ENCODE results near the gene UBR3. TPM values are rescaled to one million over a fixed set of nuclear protein-coding genes. Genes with fewer than 3 reads are reported as not detected.

UBR3 gene, protein sequence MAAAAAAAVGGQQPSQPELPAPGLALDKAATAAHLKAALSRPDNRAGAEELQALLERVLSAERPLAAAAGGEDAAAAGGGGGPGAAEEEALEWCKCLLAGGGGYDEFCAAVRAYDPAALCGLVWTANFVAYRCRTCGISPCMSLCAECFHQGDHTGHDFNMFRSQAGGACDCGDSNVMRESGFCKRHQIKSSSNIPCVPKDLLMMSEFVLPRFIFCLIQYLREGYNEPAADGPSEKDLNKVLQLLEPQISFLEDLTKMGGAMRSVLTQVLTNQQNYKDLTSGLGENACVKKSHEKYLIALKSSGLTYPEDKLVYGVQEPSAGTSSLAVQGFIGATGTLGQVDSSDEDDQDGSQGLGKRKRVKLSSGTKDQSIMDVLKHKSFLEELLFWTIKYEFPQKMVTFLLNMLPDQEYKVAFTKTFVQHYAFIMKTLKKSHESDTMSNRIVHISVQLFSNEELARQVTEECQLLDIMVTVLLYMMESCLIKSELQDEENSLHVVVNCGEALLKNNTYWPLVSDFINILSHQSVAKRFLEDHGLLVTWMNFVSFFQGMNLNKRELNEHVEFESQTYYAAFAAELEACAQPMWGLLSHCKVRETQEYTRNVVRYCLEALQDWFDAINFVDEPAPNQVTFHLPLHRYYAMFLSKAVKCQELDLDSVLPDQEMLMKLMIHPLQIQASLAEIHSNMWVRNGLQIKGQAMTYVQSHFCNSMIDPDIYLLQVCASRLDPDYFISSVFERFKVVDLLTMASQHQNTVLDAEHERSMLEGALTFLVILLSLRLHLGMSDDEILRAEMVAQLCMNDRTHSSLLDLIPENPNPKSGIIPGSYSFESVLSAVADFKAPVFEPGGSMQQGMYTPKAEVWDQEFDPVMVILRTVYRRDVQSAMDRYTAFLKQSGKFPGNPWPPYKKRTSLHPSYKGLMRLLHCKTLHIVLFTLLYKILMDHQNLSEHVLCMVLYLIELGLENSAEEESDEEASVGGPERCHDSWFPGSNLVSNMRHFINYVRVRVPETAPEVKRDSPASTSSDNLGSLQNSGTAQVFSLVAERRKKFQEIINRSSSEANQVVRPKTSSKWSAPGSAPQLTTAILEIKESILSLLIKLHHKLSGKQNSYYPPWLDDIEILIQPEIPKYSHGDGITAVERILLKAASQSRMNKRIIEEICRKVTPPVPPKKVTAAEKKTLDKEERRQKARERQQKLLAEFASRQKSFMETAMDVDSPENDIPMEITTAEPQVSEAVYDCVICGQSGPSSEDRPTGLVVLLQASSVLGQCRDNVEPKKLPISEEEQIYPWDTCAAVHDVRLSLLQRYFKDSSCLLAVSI (N-terminal part only)
- total RNA-seq = 81.1 and 87.3 TPM in 2 replicates

DNA sequence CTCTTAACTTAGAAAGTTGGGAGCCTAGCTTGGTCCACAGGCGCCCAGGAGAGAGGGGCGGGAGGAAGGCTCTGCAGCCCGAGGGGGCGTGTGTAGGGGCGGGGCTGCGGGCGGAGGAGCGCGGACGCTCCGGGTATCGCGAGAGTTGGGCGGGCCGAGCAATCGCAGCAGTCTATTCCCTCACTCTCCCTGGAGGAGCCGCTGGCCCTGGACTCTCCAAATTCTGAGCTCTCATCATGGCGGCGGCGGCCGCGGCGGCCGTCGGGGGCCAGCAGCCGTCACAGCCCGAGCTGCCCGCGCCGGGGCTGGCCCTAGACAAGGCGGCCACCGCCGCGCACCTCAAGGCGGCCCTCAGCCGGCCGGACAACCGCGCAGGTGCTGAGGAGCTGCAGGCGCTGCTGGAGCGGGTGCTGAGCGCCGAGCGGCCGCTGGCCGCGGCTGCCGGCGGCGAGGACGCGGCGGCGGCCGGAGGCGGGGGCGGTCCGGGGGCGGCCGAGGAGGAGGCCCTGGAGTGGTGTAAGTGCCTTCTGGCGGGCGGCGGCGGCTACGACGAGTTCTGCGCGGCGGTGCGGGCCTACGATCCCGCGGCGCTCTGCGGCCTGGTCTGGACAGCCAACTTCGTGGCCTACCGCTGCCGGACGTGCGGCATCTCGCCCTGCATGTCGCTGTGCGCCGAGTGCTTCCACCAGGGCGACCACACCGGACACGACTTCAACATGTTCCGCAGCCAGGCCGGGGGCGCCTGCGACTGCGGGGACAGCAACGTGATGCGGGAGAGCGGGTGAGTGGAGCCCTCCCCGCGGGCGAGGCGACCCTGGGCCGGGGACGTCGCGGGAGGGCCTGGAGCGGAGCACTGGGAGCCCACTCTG is at the start of gene UBR3:
Gene UBR3, plus strand, starts transcription at position 183 of the 869 bp plus-strand sequence. Its CDS starts 54 bp downstream, at position 237.

DNA sequence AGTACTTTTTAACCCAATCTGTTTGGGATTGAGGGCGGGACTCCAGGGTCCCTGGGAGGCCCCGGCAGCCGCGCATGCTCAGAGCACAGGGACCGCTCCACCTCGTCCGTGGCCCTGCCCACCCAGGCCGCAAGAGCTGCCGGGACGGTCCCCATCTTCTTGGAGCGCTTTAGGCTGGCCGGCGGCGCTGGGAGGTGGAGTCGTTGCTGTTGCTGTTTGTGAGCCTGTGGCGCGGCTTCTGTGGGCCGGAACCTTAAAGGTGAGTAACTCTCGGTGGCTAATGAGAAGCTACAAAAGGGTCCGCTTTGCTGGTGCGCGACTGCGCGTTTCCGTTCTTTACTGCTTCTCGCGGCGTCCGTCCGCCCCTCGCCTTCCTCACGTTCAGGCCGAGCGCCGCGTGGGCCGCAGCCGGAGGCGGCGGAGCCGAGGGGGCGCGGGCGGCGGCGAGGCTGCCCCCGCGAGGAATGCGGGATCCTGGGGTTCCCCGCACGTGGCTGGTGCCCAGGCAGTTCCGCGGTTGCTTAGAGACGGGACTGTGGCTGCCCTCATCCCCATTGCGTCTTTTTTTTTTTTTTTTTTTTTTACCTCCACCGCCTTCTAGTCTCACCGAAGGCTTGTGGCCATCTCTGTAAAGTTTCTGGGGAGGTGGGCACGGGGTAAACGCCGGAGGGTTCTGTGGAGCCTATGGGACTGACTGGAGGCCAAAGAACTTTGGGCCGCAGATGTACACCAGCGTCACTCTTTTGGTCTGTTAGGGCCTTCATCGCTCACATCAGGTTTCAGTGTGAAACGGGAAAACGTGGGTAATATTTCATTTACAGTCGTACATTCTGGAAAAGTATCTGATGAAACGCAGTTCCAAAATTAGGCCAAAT is 28.3 kb upstream of the UBR3 start, which contains the start of gene SSB:
Gene SSB, plus strand, starts transcription at position 154 of the 875 bp plus-strand sequence. CDS start 2,090 bp downstream, outside the sequence.

DNA sequence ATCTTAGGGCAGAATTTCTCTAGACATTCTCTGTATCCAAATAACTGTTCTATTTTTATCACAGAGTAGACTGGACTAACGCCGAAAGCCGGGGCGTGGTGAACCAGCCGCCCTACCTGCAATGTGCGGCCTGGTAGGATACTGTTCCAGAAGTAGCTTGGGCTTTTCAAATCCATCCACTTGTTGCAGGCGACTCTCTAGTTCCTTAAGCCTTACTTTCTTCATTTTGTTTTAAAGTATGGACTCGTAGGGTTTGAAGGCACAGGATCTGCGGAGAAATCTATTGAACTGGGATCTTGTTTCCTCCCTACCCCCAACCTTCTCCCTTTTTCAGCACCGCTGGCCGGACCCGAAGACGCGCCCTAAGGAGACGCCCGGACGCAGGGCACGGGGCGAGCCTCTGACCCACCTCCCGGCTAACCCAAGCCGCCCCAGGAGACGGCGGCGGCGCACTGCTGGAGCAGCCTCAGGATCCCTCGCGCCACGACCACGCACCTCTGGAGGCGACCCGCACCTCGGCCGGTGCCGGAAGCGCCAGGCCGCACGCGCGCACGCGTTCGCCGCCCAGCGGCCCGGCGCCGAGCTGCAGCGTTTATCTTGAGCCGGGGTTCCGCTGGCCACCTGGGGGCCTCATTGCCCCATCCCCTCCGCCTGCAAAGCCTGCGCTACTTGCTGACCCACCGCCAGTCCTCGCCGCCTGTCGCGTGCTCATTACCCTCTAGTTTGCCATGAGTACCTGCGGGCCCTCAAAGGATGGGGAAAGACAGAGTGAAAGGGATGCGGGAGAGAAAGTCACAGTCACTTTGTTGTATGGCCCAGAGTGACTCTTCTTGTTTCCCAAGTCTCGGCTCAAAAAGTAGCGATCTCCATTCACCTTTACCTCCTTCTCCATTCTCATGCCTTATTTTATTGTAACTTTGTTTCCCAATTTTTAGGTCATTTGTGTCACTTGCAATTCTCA is 2.6 kb upstream of the UBR3 start, which contains the start of gene METTL5:
Gene METTL5, minus strand, starts transcription at position 533 of the 961 bp plus-strand sequence. Its CDS starts 308 bp downstream, at position 225.

Small RNAs within 50 kb of the gene (small RNA-seq; reads per million reads assigned to genes)
- not detected for gene RNU6-1006P

Other genes starting within 250 kb of the UBR3 start
- 41.0 and 46.3 TPM in 2 replicates for gene PPIG, start 243.1 kb upstream of the UBR3 start, total RNA-seq
- 0.11 and 0.26 TPM in 2 replicates for gene CFAP210, start 133.0 kb upstream of the UBR3 start, total RNA-seq
- 8.9 and 11.2 TPM in 2 replicates for gene PHOSPHO2, start 133.0 kb upstream of the UBR3 start, total RNA-seq
- 2.5 and 3.8 TPM in 2 replicates for gene KLHL23, start 93.6 kb upstream of the UBR3 start, total RNA-seq
- 154 and 171 TPM in 2 replicates for gene SSB, start 28.6 kb upstream of the UBR3 start, total RNA-seq
- gene METTL5, start 2.5 kb upstream of the UBR3 start, total RNA-seq = 64.0 and 69.6 TPM in 2 replicates

Measured in articular chondrocyte of knee joint (primary cell).